GM23338 (cell line): ENCODE measurements around the gene KANK3.
"Not testable (repeated sequence)": the region's sequence is repeated elsewhere in the genome, so short reads cannot be mapped to it uniquely, and the experiment has no call there.

Source experiments
- CREB1 ChIP-seq: fragments of 250-450 bp; sonication (Bioruptor Pico); IDR thresholded peaks from 2 replicates; pipeline ENCODE4 v1.5.0; 2020; ENCODE audit warnings: low read depth, mild to moderate bottlenecking, moderate library complexity
- CTCF ChIP-seq, 2 experiments: fragments of 200-600 bp in 1 of 2; sonication (generic) in 1 of 2; conservative IDR thresholded peaks; 2 replicates each; pipeline versions ENCODE4 v1.5.1 to v1.6.1; 2016 to 2017; ENCODE audit warnings: antibody characterized with exemption in 2 of 2, low read depth in 2 of 2, mild to moderate bottlenecking in 2 of 2, moderate library complexity in 1 of 2
- ETS1 ChIP-seq: IDR thresholded peaks from 2 replicates; pipeline ENCODE4 v1.6.1; 2016; ENCODE audit warnings: antibody characterized with exemption
- EZH2 ChIP-seq: fragments of 200-600 bp; sonication (generic); IDR thresholded peaks from one replicate; pipeline ENCODE4 v1.8.0; 2017; ENCODE audit warnings: antibody characterized with exemption, mild to moderate bottlenecking, low read depth; ENCODE audit not compliant: unreplicated experiment
- POLR2AphosphoS5 ChIP-seq: IDR thresholded peaks from 2 replicates; pipeline ENCODE4 v1.6.1; 2016; ENCODE audit warnings: antibody characterized with exemption, low read depth
- REST ChIP-seq: IDR thresholded peaks from one replicate; pipeline ENCODE4 v1.6.1; 2018; ENCODE audit warnings: antibody characterized with exemption; ENCODE audit not compliant: unreplicated experiment
- ZNF114 ChIP-seq: fragments of 250-450 bp; sonication (Bioruptor Pico); IDR thresholded peaks from 2 replicates; pipeline ENCODE4 v1.5.0; 2020; ENCODE audit warnings: mild to moderate bottlenecking, moderate library complexity
- ZNF331 ChIP-seq: fragments of 250-450 bp; sonication (Bioruptor Pico); IDR thresholded peaks from 2 replicates; pipeline ENCODE4 v1.5.0; 2020; ENCODE audit warnings: low read depth, mild to moderate bottlenecking, moderate library complexity

- not testable (repeated sequence) for TF ChIP-seq POLR2AphosphoS5; CTCF (conservative IDR thresholded peaks at IDR 0.05; ENCODE audit: low read depth in 2 of 2); ZNF114 (CRISPR knock-in tag); EZH2; ZNF331; ETS1; CREB1 (CRISPR knock-in tag); REST
These were observed 51.7 kb downstream of the KANK3 start for GRCh38 chr19:8291337-8291736.
